ENCODE data around the gene UBR1.

The UBR1 gene

DNA sequence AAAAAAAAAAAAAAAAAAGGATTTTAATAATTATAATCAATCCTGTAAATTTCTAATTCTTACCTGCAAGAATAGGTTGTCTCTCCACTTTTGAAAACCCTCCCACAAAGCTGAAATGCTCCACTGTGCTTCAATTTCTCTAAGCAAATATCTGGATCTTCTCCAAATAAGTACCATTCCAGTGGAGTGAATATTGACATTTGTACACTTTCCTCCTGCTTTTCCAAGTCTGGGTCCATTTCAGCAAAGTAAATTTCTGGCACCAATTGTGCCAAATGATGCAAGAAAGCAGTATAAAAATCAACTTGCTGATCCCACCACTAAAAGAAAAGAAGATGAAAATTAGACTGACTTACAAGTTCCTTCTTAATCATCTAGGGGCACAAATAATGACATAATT is 19.9 kb downstream of the UBR1 start:
- Histone ChIP-seq H3K27me3 (no peaks in the 10 kb centered on the region), H3K36me3 (peaks cover 39% of the 10 kb centered on the region), H3K4me3 (ENCODE audit: low read depth, low read length) (no peak overlapping the region), H3K9me3 (no peaks in the 10 kb centered on the region), H3K4me1 (no peaks in the 10 kb centered on the region)
- no peak for DNase-seq
- TF ChIP-seq, protein P1, sequence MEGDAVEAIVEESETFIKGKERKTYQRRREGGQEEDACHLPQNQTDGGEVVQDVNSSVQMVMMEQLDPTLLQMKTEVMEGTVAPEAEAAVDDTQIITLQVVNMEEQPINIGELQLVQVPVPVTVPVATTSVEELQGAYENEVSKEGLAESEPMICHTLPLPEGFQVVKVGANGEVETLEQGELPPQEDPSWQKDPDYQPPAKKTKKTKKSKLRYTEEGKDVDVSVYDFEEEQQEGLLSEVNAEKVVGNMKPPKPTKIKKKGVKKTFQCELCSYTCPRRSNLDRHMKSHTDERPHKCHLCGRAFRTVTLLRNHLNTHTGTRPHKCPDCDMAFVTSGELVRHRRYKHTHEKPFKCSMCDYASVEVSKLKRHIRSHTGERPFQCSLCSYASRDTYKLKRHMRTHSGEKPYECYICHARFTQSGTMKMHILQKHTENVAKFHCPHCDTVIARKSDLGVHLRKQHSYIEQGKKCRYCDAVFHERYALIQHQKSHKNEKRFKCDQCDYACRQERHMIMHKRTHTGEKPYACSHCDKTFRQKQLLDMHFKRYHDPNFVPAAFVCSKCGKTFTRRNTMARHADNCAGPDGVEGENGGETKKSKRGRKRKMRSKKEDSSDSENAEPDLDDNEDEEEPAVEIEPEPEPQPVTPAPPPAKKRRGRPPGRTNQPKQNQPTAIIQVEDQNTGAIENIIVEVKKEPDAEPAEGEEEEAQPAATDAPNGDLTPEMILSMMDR (IDR thresholded peaks at IDR 0.05; ENCODE audit: low read depth, low read length) = no peak

DNA sequence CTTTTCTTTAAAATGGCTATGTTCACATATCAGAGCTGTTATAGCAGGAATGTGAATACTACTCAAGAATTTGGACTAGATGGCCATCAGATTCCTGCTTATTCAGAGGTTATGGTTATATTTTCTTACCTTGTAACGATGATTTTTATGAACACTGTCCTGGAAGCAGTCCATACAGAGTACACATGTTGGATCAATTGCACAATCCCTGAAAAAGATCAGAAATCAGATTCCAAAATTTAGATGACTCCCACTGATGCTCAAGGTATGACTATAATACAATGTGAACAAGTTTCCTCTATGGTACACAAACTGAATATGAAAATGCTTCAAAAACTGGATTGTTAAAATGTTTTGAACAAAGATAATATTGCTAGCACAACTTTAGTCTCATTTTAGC is 23.3 kb downstream of the UBR1 start:
- Histone ChIP-seq H3K4me1 (no peaks in the 10 kb centered on the region), H3K27me3 (no peaks in the 10 kb centered on the region), H3K4me3 (ENCODE audit: low read depth, low read length) (no peak overlapping the region), H3K9me3 (no peaks in the 10 kb centered on the region), H3K36me3 (peaks cover 51% of the 10 kb centered on the region)
- no peak for DNase-seq
- TF ChIP-seq, protein P1 (IDR thresholded peaks at IDR 0.05; ENCODE audit: low read depth, low read length) = no peak

DNA sequence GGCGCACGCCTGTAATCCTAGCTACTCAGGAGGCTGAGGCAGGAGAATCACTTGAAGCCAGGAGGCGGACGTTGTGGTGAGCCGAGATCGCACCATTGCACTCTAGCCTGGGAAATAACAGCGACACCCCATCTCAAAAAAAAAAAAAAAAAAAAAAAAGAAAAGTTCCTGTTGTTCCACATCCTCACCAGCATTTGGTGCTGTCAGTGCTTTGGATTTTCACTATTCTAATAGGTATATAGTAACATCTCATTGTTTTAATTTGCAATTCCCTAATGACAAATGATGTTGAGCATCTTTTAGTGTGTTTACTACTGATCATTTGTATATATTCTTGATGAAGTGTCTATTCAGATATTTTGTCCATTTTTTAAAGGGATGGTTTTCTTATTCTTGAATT is 24.6 kb downstream of the UBR1 start:
- TF ChIP-seq, protein P1 (IDR thresholded peaks at IDR 0.05; ENCODE audit: low read depth, low read length) = no peak
- Histone ChIP-seq H3K4me1 (no peaks in the 10 kb centered on the region), H3K4me3 (ENCODE audit: low read depth, low read length) (no peak overlapping the region), H3K36me3 (peaks cover 51% of the 10 kb centered on the region), H3K27me3 (no peaks in the 10 kb centered on the region), H3K9me3 (no peaks in the 10 kb centered on the region)
- DNase-seq = no peak

DNA sequence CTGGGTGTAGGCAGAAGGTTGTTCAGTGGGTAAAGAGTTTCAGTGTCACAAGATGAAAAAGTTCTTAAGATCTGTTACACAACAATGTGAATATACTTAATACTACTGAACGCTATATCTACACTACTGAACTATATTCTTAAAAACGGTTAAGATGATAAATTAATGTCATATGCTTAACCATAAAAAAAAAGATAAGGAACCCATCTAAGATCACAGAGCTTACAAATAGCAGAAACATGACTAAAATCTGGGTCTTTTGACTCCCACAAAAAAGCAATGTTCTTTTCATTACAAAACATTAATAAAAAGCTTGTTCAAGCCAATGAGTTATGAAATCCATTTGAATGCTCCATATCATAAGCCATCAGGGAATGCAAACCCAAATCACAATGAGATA is 34.4 kb downstream of the UBR1 start:
- no peak for DNase-seq
- Histone ChIP-seq H3K9me3 (no peaks in the 10 kb centered on the region; the same call in 1 of the 2 replicates), H3K36me3 (peaks cover 67% of the 10 kb centered on the region), H3K27me3 (no peaks in the 10 kb centered on the region), H3K4me3 (ENCODE audit: low read depth, low read length) (no peak overlapping the region), H3K4me1 (no peaks in the 10 kb centered on the region)
- TF ChIP-seq, protein P1 (IDR thresholded peaks at IDR 0.05; ENCODE audit: low read depth, low read length) = no peak

DNA sequence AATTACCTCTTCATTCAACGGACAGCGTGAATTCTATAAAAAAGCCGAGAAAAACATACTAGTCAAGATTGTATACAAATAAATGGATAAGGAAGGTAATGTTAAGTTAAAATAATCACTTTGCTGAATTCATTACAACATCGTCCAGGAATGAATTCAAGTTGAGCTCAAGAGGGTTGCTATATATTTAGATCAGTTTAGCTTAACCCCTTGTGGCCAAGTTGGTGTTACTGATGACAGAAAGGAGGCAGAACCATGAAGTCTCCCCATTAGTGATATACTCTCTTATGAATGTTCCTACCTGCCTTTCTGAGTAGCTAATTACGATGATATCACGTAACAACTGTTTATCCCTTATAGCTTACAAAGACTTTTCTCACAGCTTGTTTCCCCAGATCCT is 34.9 kb downstream of the UBR1 start:
- Histone ChIP-seq H3K36me3 (peaks cover 71% of the 10 kb centered on the region), H3K27me3 (no peaks in the 10 kb centered on the region), H3K4me3 (ENCODE audit: low read depth, low read length) (no peak overlapping the region), H3K9me3 (no peaks in the 10 kb centered on the region; the same call in 1 of the 2 replicates), H3K4me1 (no peaks in the 10 kb centered on the region)
- TF ChIP-seq, protein P1 (IDR thresholded peaks at IDR 0.05; ENCODE audit: low read depth, low read length) = no peak
- DNase-seq = no peak

DNA sequence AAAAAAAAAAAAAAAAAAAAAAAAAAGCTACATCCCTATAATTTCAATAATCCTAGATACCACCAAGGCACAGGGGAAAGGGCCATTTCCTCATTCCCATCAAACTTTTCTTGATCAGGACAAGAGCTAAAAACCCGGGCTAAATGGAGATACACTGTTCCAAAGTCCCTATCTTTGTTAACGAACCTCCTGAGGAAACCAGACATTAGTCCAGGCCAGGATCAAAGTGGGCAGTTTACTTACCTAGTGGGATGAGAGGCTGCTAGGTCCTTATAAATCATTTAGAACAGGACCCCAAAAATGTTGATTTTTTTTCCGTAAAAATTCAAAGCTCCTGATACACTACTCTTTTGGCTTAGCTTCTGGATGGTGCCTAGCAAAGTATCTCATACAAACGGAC is 35.6 kb downstream of the UBR1 start:
- Histone ChIP-seq H3K27me3 (no peaks in the 10 kb centered on the region), H3K36me3 (peaks cover 76% of the 10 kb centered on the region), H3K4me3 (ENCODE audit: low read depth, low read length) (no peak overlapping the region), H3K4me1 (no peaks in the 10 kb centered on the region), H3K9me3 (no peaks in the 10 kb centered on the region; the same call in 1 of the 2 replicates)
- DNase-seq = no peak
- TF ChIP-seq, protein P1 (IDR thresholded peaks at IDR 0.05; ENCODE audit: low read depth, low read length) = no peak
